ENCODE data around the gene HDAC9.

HDAC9 gene

GRCh38 chr7:18494821-18495408, 634 bp upstream of the HDAC9 start:
- DNase-seq: no peak

GRCh38 chr7:18496341-18496700, 772 bp downstream of the HDAC9 start:
- no peak for DNase-seq

- no peak for DNase-seq
Measured at GRCh38 chr7:18497082-18497481, 1.5 kb downstream of the HDAC9 start.

- no peak for DNase-seq
Measured at GRCh38 chr7:18497800-18498199, 2.3 kb downstream of the HDAC9 start.

- DNase-seq: no peak
Measured at GRCh38 chr7:18498341-18498740, 2.8 kb downstream of the HDAC9 start.

GRCh38 chr7:18499407-18500177, 4.0 kb downstream of the HDAC9 start:
- no peak for DNase-seq

GRCh38 chr7:18503126-18503866, 7.7 kb downstream of the HDAC9 start:
- DNase-seq: no peak

GRCh38 chr7:18504965-18505364, 9.4 kb downstream of the HDAC9 start:
- no peak for DNase-seq

GRCh38 chr7:18505870-18506460, 10.4 kb downstream of the HDAC9 start:
- no peak for DNase-seq

- DNase-seq: no peak
Measured at GRCh38 chr7:18508443-18509427, 13.2 kb downstream of the HDAC9 start.

- no peak for DNase-seq
Measured at GRCh38 chr7:18509481-18509880, 13.9 kb downstream of the HDAC9 start.

- no peak for DNase-seq
Measured at GRCh38 chr7:18511351-18512140, 16.0 kb downstream of the HDAC9 start.

- no peak for DNase-seq
Measured at GRCh38 chr7:18513343-18513742, 17.8 kb downstream of the HDAC9 start.

GRCh38 chr7:18515067-18515466, 19.5 kb downstream of the HDAC9 start:
- DNase-seq: no peak

GRCh38 chr7:18517646-18518045, 22.1 kb downstream of the HDAC9 start:
- no peak for DNase-seq

GRCh38 chr7:18518555-18518954, 23.0 kb downstream of the HDAC9 start:
- no peak for DNase-seq

- no peak for DNase-seq
Measured at GRCh38 chr7:18520450-18521235, 25.1 kb downstream of the HDAC9 start.

- no peak for DNase-seq
Measured at GRCh38 chr7:18521236-18521589, 25.7 kb downstream of the HDAC9 start.

GRCh38 chr7:18521945-18522566, 26.5 kb downstream of the HDAC9 start:
- DNase-seq: no peak

- DNase-seq: no peak
Measured at GRCh38 chr7:18524248-18524647, 28.7 kb downstream of the HDAC9 start.
